ENCODE measurements around the gene ABLIM2.

GRCh38 chr4:8099981-8100464, 58.6 kb downstream of the ABLIM2 start:
- TF ChIP-seq CTCF (conservative IDR thresholded peaks at IDR 0.05; ENCODE audit: low read depth, low read length) (no peak), POLR2A (IDR thresholded peaks at IDR 0.05; ENCODE audit: low read depth, low read length) (no peak), CHD1 (IDR thresholded peaks at IDR 0.05; ENCODE audit: low read depth, low read length) (no peak), RAD21 (IDR thresholded peaks at IDR 0.05; ENCODE audit: low read length) (no peak), RFX5 (IDR thresholded peaks at IDR 0.05; ENCODE audit: low read depth, low read length) (no peak), ELK1 (IDR thresholded peaks at IDR 0.05; ENCODE audit: borderline replicate concordance, low read depth, low read length) (no peak), BHLHE40 (IDR thresholded peaks at IDR 0.05; ENCODE audit: low read depth, low read length) (no peak), RCOR1 (IDR thresholded peaks at IDR 0.05; ENCODE audit: insufficient replicate concordance, low read length) (no peak), NFE2L2 (IDR thresholded peaks at IDR 0.05; ENCODE audit: low read depth, low read length) (no peak), CEBPB (IDR thresholded peaks at IDR 0.05; ENCODE audit: low read depth, low read length) (no peak), MXI1 (IDR thresholded peaks at IDR 0.05; ENCODE audit: borderline replicate concordance, low read depth, low read length) (no peak), SMC3 (IDR thresholded peaks at IDR 0.05; ENCODE audit: low read depth, low read length) (no peak), USF2 (IDR thresholded peaks at IDR 0.05; ENCODE audit: low read depth, low read length) (no peak), MAFK (IDR thresholded peaks at IDR 0.05; ENCODE audit: low read depth, low read length) (no peak)
